HG03280 (cell line): ENCODE data around the gene VSIG8.
"Not testable (repeated sequence)": the region's sequence is repeated elsewhere in the genome, so short reads cannot be mapped to it uniquely, and the experiment has no call there.

Experiments used
- ATAC-seq: cut with Tn5 transposase; IDR thresholded peaks from one replicate; pipeline ENCODE4 v1.9.1; 2021; ENCODE audit warnings: mild to moderate bottlenecking, moderate library complexity; ENCODE audit not compliant: unreplicated experiment

The VSIG8 gene

GRCh38 chr1:159862557-159862956 is at the start of gene VSIG8:
VSIG8 (minus strand) TSS chr1:159862657; CDS start chr1:159862521, 136 bp downstream.
- no peak for ATAC-seq

DNA sequence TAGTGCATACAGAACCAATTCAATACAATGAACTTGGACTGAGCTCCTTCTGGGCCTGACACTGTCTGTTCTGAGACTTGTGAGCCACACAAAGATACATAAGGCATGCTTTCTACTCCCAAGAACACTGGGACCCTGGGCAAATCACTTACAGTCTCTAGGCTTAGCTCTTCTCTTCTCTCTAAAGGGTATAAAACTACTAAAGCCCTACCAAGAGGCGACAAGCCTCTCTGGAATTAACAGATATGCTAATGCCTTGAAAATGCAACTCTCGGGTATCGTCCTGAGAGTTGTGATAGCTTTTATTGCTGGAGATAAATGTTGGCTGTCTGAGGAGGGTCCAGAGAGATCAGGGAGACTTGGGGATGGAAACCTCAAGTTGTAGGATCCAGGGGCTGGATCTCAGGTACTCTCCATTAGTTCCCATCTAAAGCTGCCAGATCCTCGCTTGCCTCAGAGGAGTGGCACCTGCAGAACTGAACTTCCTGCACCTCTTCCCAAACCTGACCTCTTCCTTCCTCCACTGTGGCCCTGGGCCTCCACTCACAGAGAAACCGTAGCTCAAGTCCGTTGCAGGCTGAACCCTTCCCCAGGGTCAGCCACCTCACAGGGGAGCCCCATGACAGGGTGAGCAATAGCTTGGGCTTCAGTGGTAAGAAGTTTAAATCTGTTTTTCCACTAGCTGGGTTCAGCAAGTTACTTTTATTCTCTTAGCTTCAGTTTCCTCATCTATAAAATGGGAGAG is 49.0 kb upstream of the VSIG8 start:
- no peak for ATAC-seq

GRCh38 chr1:159908031-159908940 is 45.8 kb upstream of the VSIG8 start:
- no peak for ATAC-seq

DNA sequence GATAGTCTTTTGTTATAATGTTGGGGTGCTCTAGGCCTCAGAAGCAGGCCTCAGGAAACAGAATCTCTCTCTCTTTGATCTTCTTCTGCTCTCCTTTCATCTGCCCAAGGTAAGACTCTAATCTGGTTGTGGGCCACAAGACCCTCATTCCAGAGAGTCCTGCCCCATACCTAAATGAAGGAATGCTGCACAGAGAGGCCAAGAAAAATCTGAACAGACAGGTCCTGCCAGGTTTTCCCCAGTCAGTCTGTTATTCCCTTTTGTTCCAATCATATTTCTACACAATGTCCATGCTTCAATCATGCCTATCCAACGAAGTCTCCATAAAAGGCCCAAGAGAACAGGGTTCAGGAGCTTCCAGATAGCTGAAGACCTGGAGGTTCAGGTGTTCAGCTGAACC is 44.5 kb upstream of the VSIG8 start:
- no peak for ATAC-seq

DNA sequence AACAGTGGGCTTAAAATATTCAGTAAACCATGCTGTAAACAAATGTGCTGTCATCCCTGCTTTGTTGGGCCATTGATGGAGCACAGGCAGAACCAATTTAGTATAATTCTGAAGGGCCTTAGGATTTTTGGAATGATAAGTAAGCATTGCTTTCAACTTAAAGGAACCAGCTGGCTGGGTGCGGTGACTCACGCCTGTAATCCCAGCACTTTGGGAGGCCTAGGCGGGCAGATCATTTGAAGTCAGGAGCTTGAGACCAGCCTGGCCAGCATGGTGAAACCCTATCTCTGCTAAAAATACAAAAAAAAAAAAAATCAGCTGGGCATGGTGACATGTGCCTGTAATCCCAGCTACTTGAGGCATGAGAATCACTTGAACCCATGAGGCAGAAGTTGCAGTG is 41.6 kb upstream of the VSIG8 start:
- ATAC-seq: not testable (repeated sequence)

- no peak for ATAC-seq
Observed at GRCh38 chr1:159902541-159902940, 40.1 kb upstream of the VSIG8 start.

DNA sequence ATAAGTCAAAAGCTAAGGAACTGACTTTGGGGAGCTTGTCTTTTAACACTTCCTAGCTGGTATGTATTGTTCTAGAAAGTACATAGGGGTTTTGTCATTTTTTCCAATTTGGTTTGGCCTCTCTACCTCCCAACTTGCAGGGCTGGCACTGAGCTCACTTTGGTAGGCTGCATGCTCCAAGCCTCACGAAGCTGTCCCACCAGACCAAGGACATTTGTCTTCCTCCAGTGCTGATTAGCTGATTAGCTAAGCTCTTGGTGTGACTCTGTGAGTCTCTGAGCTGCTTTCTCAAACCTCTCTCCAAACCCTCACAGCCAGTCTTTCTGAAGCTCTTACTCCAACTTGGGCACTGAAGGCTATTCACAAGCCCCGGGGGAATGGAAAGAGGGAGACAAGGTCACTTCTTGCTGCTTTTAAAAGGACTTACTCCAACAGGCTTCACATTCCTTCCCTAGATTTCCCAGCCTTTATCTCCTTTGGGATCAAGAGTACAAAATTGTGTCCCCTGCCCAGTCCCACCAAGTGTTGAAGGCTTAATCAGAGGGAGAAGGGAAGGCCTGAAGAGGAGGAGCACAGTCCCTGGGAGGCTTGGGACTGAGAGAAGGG is 38.4 kb upstream of the VSIG8 start:
- no peak for ATAC-seq

DNA sequence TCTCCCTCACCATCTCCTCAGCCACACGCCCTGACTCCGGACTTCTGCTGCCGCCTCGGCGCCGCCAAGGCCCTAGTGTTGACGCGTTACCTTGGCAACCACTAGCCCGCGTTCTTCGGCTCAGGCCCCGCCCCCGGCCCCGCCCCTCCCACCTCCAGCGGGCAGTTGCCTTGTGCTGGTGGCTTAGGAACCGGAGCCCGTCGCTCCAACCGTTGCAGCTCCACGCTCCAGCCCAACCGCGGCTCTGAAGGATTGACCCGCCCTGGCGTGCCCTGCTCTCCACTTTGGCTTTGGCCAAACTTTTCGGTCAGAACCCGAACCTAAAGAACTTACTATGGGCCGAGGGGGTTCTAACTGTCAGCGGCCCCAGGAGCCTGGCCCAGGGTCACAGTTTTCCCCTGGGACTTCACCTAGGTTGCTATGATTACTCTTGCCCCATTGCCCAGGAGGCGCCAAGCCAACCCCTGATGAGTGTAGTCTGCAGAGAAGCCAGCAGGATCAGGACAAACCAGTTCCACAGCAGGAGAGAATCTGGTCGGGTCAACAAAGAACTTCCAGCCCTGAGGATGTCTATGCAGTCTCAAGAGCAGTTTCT is 37.7 kb upstream of the VSIG8 start, which contains the start of gene CFAP45:
CFAP45 (minus strand) TSS at position 80 of the 595 bp plus-strand sequence; CDS start at position 13, 67 bp downstream.
- ATAC-seq: no peak

DNA sequence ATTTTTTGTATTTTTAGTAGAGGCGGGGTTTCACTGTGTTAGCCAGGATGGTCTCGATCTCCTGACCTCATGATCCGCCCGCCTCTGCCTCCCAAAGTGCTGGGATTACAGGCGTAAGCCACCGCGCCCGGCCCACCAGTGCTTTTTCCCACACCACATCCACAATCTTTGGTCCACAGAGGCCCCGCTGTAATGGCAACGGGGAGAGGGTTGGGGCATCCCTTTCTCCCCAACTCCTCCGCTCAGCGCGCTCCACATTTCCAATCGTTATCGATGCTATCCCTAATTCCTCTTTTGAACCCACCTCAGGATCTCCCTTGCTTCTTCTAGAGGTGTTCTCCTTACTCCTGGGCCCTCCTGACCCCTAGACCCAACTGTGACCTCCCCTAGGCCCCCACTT is 37.2 kb upstream of the VSIG8 start:
- ATAC-seq: not testable (repeated sequence)

GRCh38 chr1:159898527-159898926 is 36.1 kb upstream of the VSIG8 start:
- ATAC-seq: no peak

GRCh38 chr1:159897962-159898361 is 35.5 kb upstream of the VSIG8 start:
- ATAC-seq: no peak

GRCh38 chr1:159896546-159896930 is 34.1 kb upstream of the VSIG8 start:
- ATAC-seq: no peak

DNA sequence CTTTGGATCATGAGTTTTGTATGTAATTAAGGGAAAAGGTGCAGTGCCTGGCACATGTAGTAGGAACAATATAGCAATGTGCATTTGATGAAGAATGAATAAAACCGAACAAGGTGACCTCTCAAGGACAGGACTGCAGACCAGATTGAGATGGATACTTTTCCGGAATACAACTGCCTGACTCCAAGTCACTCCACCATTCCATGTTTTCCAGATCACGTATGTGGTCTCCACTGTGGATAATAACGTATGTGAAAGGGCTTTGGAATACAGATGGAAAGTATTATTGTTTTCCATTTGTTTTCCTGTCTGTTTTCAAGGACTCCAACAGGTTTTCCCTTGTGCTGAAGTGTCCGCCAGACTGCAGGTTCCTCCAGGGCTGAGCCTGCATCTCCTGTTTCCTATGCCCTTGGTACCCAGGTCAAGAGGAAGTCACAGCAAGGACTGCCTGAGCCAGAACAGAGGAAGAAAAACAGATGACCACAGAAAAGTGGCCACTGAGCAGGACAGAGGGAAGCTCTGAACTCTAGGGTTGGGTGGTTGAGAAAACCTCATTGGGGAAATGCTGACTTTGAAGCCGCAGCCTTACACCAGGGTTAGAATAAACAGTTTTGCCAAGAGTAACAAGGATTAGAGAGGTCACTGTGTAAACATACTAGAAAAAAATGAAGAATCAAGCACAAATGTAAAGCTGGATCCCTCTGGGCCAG is 33.5 kb upstream of the VSIG8 start:
- ATAC-seq: no peak

GRCh38 chr1:159895286-159895685 is 32.8 kb upstream of the VSIG8 start:
- ATAC-seq: no peak

DNA sequence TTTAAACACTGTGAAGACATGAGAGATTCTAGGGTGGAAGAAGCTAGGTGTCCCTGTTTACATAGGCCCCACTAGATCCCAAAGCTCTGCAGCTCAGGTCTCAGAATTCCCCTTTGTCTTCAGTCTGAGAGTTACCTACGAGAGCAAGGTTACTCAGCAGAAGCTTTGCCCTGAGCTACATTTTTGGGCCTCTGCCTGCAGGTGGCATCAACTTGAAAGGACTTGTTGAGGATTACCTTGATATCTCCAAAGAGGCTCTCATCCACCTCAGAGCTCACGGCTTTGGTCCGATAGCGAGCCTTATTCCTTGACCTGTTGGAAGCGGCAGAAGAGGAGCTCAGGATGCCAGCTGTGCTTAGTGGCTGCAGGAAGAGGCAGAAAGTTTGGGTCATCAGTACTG is 30.5 kb upstream of the VSIG8 start:
- no peak for ATAC-seq

DNA sequence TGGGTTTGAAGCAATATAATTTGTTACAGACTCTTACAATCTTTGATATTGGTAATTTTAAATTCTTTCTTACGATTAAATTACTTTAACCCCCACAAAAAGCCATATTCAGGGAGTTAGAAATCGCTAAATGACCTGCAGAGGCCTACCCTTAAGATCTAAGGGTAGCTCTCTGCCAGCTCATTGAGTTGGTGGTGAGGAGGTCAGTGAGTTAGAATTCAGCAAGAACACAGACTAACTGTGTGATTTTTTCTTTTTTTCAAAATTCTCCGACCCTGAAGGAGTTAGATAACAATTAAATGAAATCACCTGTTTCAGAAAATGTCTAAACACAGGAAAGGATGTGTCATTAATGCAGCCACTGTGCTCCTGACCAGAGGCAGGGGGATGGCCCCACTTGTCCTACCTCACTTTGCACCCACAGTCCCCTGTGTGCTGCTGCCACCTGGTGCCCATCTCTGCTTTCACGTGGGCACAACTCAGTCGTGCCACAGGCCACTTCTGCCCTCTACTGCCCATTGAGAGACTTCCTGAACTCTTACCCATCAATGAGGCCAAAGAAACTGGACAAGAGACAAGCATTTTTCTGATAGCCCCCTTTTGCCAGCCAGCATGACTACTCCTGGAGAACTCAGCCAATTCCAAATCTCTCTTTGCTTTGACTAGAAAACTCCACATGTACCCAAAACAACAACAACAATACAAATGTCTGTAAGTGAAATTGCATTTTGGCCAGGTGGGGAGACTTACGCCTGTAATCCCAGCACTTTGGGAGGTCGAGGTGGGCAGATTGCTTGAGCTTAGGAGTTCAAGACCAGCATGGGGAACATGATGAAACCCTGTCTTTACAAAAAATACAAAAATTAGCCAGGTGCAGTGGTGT is 29.1 kb upstream of the VSIG8 start:
- ATAC-seq: no peak

GRCh38 chr1:159890390-159890789 is 27.9 kb upstream of the VSIG8 start:
- ATAC-seq: no peak

GRCh38 chr1:159889821-159890252 is 27.4 kb upstream of the VSIG8 start:
- peak; percentile 82 for ATAC-seq

DNA sequence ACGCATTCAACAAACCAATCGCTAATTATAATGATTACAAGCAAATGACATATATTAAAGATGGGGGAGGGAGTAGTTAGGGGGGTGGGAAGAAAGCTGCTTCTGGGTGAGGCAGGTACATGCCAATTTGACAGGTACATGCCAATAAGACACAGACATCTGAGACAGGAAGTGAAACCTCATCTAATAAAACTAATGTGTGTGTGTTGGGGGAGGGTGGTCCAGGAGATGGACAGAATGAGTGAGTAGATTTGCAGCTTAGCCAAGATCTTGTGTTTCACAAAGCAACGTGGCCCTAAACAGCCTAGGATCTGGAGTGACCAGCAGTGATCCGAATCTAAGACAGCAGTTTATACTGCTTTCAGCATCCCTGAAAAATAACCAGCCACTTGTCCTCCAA is 26.7 kb upstream of the VSIG8 start:
- no peak for ATAC-seq
